Tibial nerve (tissue), 4 donors: ENCODE data around the gene RTL10. TPM values are rescaled to one million over a fixed set of nuclear protein-coding genes. Genes with fewer than 3 reads are reported as not detected.

Experiments used
- DNase-seq, 2 donors: peaks; one replicate each; pipeline ENCODE4 v3.0.0-alpha.2; 2019; ENCODE audit warnings: low spot score in 2 of 2
- H3K27ac ChIP-seq, 4 donors: fragments of 200-600 bp; sonication (generic) in 3 of 4; one replicate each; pipeline ENCODE4 v1.5.1; 2017 to 2019; ENCODE audit warnings: mild to moderate bottlenecking in 1 of 4
- H3K27me3 ChIP-seq, 2 donors: fragments of 200-600 bp; sonication (generic) in 1 of 2; one replicate each; pipeline versions ENCODE4 v1.5.1 to v1.6.0; 2017 to 2019
- H3K36me3 ChIP-seq, 3 donors: fragments of 200-600 bp; sonication (generic); one replicate each; pipeline ENCODE4 v1.5.1; 2018 to 2019
- H3K4me1 ChIP-seq, 4 donors: fragments of 200-600 bp; sonication (generic) in 3 of 4; one replicate each; pipeline ENCODE4 v1.5.1; 2017 to 2019
- H3K4me3 ChIP-seq, 4 donors: fragments of 200-600 bp; sonication (generic) in 3 of 4; one replicate each; pipeline ENCODE4 v1.5.1; 2017 to 2019; ENCODE audit warnings: mild to moderate bottlenecking in 1 of 4, moderate library complexity in 1 of 4
- H3K9me3 ChIP-seq, 4 donors: fragments of 200-600 bp; sonication (generic) in 3 of 4; one replicate each; pipeline ENCODE4 v1.5.1; 2017 to 2019
- CTCF ChIP-seq, 5 experiments: fragments of 200-600 bp in 3 of 5; fragments of 450-650 bp in 2 of 5; sonication (generic) in 3 of 5; IDR thresholded peaks; one replicate each; pipeline ENCODE4 v1.5.1; 2016 to 2019; ENCODE audit warnings: antibody characterized with exemption in 5 of 5, mild to moderate bottlenecking in 3 of 5, moderate library complexity in 2 of 5
- EP300 ChIP-seq, 2 donors: sonication (generic); formaldehyde crosslinking; IDR thresholded peaks; one replicate each; pipeline ENCODE4 v1.6.1; 2017; ENCODE audit warnings: antibody characterized with exemption in 2 of 2, mild to moderate bottlenecking in 1 of 2
- POLR2A ChIP-seq, 2 donors: fragments of 450-650 bp; IDR thresholded peaks; one replicate each; pipeline ENCODE4 v1.6.1; 2017; ENCODE audit warnings: antibody characterized with exemption in 2 of 2, mild to moderate bottlenecking in 2 of 2, moderate library complexity in 2 of 2
- WGBS, 2 donors: methylation state at CpG; one replicate each; pipeline ENCODE4 v1.1.5; 2018; 5-methylcytosine and 5-hydroxymethylcytosine counted together
- total RNA-seq, 4 donors: library from RNA; depleted of rRNA; stranded (reverse); fragments of >200 nt; gene quantifications; one replicate each; pipeline ENCODE4 v1.1.0, GENCODE V29; 2016

Gene RTL10
- total RNA-seq, 4 donors from 2014 or later: 10.2 to 13.3 (median 11.4) TPM

GRCh38 chr22:19815093-19815822, 39.4 kb downstream of the RTL10 start:
- TF ChIP-seq EP300 (IDR thresholded peaks at IDR 0.05) (no peak), CTCF (IDR thresholded peaks at IDR 0.05) (no peak), POLR2A (IDR thresholded peaks at IDR 0.05) (no peak)
- peaks cover 0 to 38% (median 0%) of the 10 kb centered on the region in 3 donors for H3K36me3 ChIP-seq
- peaks cover 0 to 15% (median 0%) of the 10 kb centered on the region in 4 donors for H3K4me1 ChIP-seq
- DNase-seq: no peak
- H3K27me3 ChIP-seq: no peaks in the 10 kb centered on the region
- H3K9me3 ChIP-seq: no peaks in the 10 kb centered on the region
- H3K27ac ChIP-seq: no peak overlapping the region
- 84 to 89% methylated on average over 18 of the region's 18 CpGs for WGBS, 2 donors
- no peak overlapping the region for H3K4me3 ChIP-seq

- peaks cover 0 to 15% (median 0%) of the 10 kb centered on the region in 4 donors for H3K4me1 ChIP-seq
- peaks cover 0 to 34% (median 0%) of the 10 kb centered on the region in 3 donors for H3K36me3 ChIP-seq
- WGBS, 2 donors: 85 to 95% methylated on average over 5 of the region's 5 CpGs
- H3K27me3 ChIP-seq: no peaks in the 10 kb centered on the region
- no peak for DNase-seq
- no peaks in the 10 kb centered on the region for H3K9me3 ChIP-seq
- no peak overlapping the region for H3K27ac ChIP-seq
- no peak for TF ChIP-seq CTCF (IDR thresholded peaks at IDR 0.05)
- no peak for TF ChIP-seq POLR2A (IDR thresholded peaks at IDR 0.05)
- TF ChIP-seq EP300 (IDR thresholded peaks at IDR 0.05): no peak
- H3K4me3 ChIP-seq: no peak overlapping the region
Measured at GRCh38 chr22:19814428-19814827, 40.2 kb downstream of the RTL10 start.

GRCh38 chr22:19812910-19813309, 41.8 kb downstream of the RTL10 start:
- no peak for TF ChIP-seq CTCF (IDR thresholded peaks at IDR 0.05)
- DNase-seq: no peak
- Histone ChIP-seq H3K4me3 (no peak overlapping the region), H3K9me3 (no peaks in the 10 kb centered on the region), H3K4me1 (peaks cover 0 to 15% (median 0%) of the 10 kb centered on the region in 4 donors), H3K27me3 (no peaks in the 10 kb centered on the region), H3K27ac (no peak overlapping the region), H3K36me3 (peaks cover 0 to 27% (median 0%) of the 10 kb centered on the region in 3 donors)
- WGBS, 2 donors: 94 to 96% methylated on average over 11 of the region's 11 CpGs

- WGBS, 2 donors: 82 to 84% methylated on average over 28 to 32 of the region's 36 CpGs
- DNase-seq: no peak
Measured at GRCh38 chr22:19811811-19812771, 42.6 kb downstream of the RTL10 start.

More at GRCh38 chr22:19811811-19812771, 42.6 kb downstream of the RTL10 start:
- H3K27ac ChIP-seq: no peak overlapping the region
- no peaks in the 10 kb centered on the region for H3K27me3 ChIP-seq
- no peaks in the 10 kb centered on the region for H3K9me3 ChIP-seq
- no peak overlapping the region for H3K4me3 ChIP-seq
- peaks cover 0 to 16% (median 0%) of the 10 kb centered on the region in 4 donors for H3K4me1 ChIP-seq
- peaks cover 0 to 24% (median 0%) of the 10 kb centered on the region in 3 donors for H3K36me3 ChIP-seq
- TF ChIP-seq POLR2A (IDR thresholded peaks at IDR 0.05) (no peak), EP300 (IDR thresholded peaks at IDR 0.05) (no peak), CTCF (IDR thresholded peaks at IDR 0.05) (no peak)
